Trophoblast cell (in vitro differentiated cells and primary cell): ENCODE data around the gene CARD10.

Experiments
- DNase-seq, 2 donors: peaks; one replicate each; pipeline ENCODE4 v3.0.0-alpha.2; 2016
- H2AFZ ChIP-seq: 2 replicates; pipeline ENCODE4 v1.6.1; 2013; ENCODE audit warnings: low read length, moderate library complexity, mild to moderate bottlenecking; ENCODE audit not compliant: insufficient read depth, poor library complexity
- H2AK5ac ChIP-seq: 2 replicates; pipeline ENCODE4 v1.6.1; 2013; ENCODE audit warnings: mild to moderate bottlenecking, low read length
- H2BK120ac ChIP-seq: 2 replicates; pipeline ENCODE4 v1.6.1; 2013; ENCODE audit warnings: low read length, mild to moderate bottlenecking, moderate library complexity; ENCODE audit not compliant: insufficient read depth, poor library complexity
- H2BK12ac ChIP-seq: 2 replicates; pipeline ENCODE4 v1.6.1; 2013; ENCODE audit warnings: mild to moderate bottlenecking, low read length, moderate library complexity
- H2BK5ac ChIP-seq: 2 replicates; pipeline ENCODE4 v1.6.1; 2013; ENCODE audit warnings: low read length, low read depth, moderate library complexity, mild to moderate bottlenecking; ENCODE audit not compliant: poor library complexity
- H3K14ac ChIP-seq: 2 replicates; pipeline ENCODE4 v1.6.1; 2013; ENCODE audit warnings: mild to moderate bottlenecking, low read length
- H3K18ac ChIP-seq: 2 replicates; pipeline ENCODE4 v1.6.1; 2013; ENCODE audit warnings: mild to moderate bottlenecking, low read length
- H3K23ac ChIP-seq: 2 replicates; pipeline ENCODE4 v1.6.1; 2013; ENCODE audit warnings: low read length
- H3K27ac ChIP-seq: 2 replicates; pipeline ENCODE4 v1.5.1; 2013; ENCODE audit warnings: low read depth, mild to moderate bottlenecking, inconsistent platforms, low read length, moderate library complexity
- H3K27me3 ChIP-seq: 2 replicates; pipeline ENCODE4 v1.6.1; 2013; ENCODE audit warnings: inconsistent platforms, mild to moderate bottlenecking, low read length, moderate library complexity; ENCODE audit not compliant: insufficient read depth
- H3K36me3 ChIP-seq, 2 experiments: 1 replicate in 1 of 2; 2 replicates in 1 of 2; pipeline ENCODE4 v1.6.1; 2013; ENCODE audit warnings: low read length in 2 of 2, mild to moderate bottlenecking in 2 of 2, moderate library complexity in 1 of 2; ENCODE audit not compliant: insufficient read depth in 2 of 2, control insufficient read depth in 1 of 2
- H3K4ac ChIP-seq: 2 replicates; pipeline ENCODE4 v1.6.1; 2013; ENCODE audit warnings: low read depth, mild to moderate bottlenecking, low read length, moderate library complexity
- H3K4me1 ChIP-seq, 2 experiments: 1 replicate in 1 of 2; 2 replicates in 1 of 2; pipeline ENCODE4 v1.6.1; 2013; ENCODE audit warnings: low read length in 2 of 2, mild to moderate bottlenecking in 2 of 2, moderate library complexity in 1 of 2; ENCODE audit not compliant: insufficient read depth in 2 of 2, control insufficient read depth in 1 of 2
- H3K4me2 ChIP-seq: 2 replicates; pipeline ENCODE4 v1.6.1; 2013; ENCODE audit warnings: inconsistent platforms, mild to moderate bottlenecking, low read length, moderate library complexity
- H3K4me3 ChIP-seq: 2 replicates; pipeline ENCODE4 v1.5.1; 2013; ENCODE audit warnings: mild to moderate bottlenecking, low read depth, low read length, inconsistent platforms
- H3K79me1 ChIP-seq: one replicate; pipeline ENCODE4 v1.6.1; 2013; ENCODE audit warnings: low read length
- H3K79me2 ChIP-seq: 2 replicates; pipeline ENCODE4 v1.6.1; 2013; ENCODE audit warnings: low read length, mild to moderate bottlenecking; ENCODE audit not compliant: control insufficient read depth, insufficient read depth, poor library complexity
- H3K9ac ChIP-seq: 2 replicates; pipeline ENCODE4 v1.6.1; 2013; ENCODE audit warnings: mild to moderate bottlenecking, low read length
- H3K9me3 ChIP-seq: 2 replicates; pipeline ENCODE4 v1.6.1; 2013; ENCODE audit warnings: low read depth, mild to moderate bottlenecking, control low read depth, inconsistent platforms, low read length; ENCODE audit not compliant: insufficient read depth
- H4K12ac ChIP-seq: 2 replicates; pipeline ENCODE4 v1.6.1; 2013; ENCODE audit warnings: low read depth, mild to moderate bottlenecking, low read length, moderate library complexity
- H4K8ac ChIP-seq: 2 replicates; pipeline ENCODE4 v1.6.1; 2013; ENCODE audit warnings: low read depth, mild to moderate bottlenecking, low read length, moderate library complexity
- H4K91ac ChIP-seq: one replicate; pipeline ENCODE4 v1.6.1; 2013; ENCODE audit warnings: low read depth, mild to moderate bottlenecking, low read length, moderate library complexity
- WGBS: extraction: QIAGEN DNeasy Blood & Tissue Kit; methylation state at CpG from one replicate; pipeline ENCODE4 v1.1.7; 2013; ENCODE audit warnings: missing lambda C conversion rate; ENCODE audit not compliant: insufficient read length, insufficient coverage; ENCODE audit errors: extremely low coverage; 5-methylcytosine and 5-hydroxymethylcytosine counted together

Gene CARD10

GRCh38 chr22:37500745-37501609 is 18.2 kb downstream of the CARD10 start:
- no peak overlapping the region for H3K18ac ChIP-seq
- no peak overlapping the region for H3K23ac ChIP-seq
- H3K4me2 ChIP-seq = no peak overlapping the region
- peaks cover 9% of the 10 kb centered on the region for H3K79me1 ChIP-seq
- H2AFZ ChIP-seq = no peak overlapping the region
- no peak overlapping the region for H3K4me3 ChIP-seq
- H3K9ac ChIP-seq = no peak overlapping the region
- no peak overlapping the region for H3K27ac ChIP-seq
- DNase-seq = no peak
- no CpG with 5 or more reads among the region's 24 CpGs for WGBS
- H2BK120ac ChIP-seq = no peak overlapping the region
- H3K27me3 ChIP-seq = no peaks in the 10 kb centered on the region
- peak overlapping the region; percentile 48 for H2BK12ac ChIP-seq
- H2BK5ac ChIP-seq = no peak overlapping the region
- H3K9me3 ChIP-seq = peaks cover 5% of the 10 kb centered on the region
- H3K79me2 ChIP-seq = no peaks in the 10 kb centered on the region
- H4K8ac ChIP-seq = no peak overlapping the region
- no peak overlapping the region for H3K4ac ChIP-seq
- peaks cover 27% of the 10 kb centered on the region in 2 experiments for H3K4me1 ChIP-seq
- H3K14ac ChIP-seq = no peak overlapping the region
- peaks cover 7 to 8% of the 10 kb centered on the region in 2 experiments for H3K36me3 ChIP-seq
- H4K12ac ChIP-seq = no peak overlapping the region
- no peak overlapping the region for H2AK5ac ChIP-seq
- H4K91ac ChIP-seq = no peak overlapping the region

GRCh38 chr22:37499789-37500540 is 19.2 kb downstream of the CARD10 start:
- H3K14ac ChIP-seq = no peak overlapping the region
- peaks cover 4% of the 10 kb centered on the region for H3K9me3 ChIP-seq
- H3K79me2 ChIP-seq = no peaks in the 10 kb centered on the region
- no peak overlapping the region for H3K18ac ChIP-seq
- no CpG with 5 or more reads among the region's 13 CpGs for WGBS
- no peak overlapping the region for H2AFZ ChIP-seq
- H3K4ac ChIP-seq = no peak overlapping the region
- no peak overlapping the region for H3K9ac ChIP-seq
- no peak overlapping the region for H4K91ac ChIP-seq
- peaks cover 27% of the 10 kb centered on the region in 2 experiments for H3K4me1 ChIP-seq
- H3K4me3 ChIP-seq = no peak overlapping the region
- no peak overlapping the region for H3K27ac ChIP-seq
- H2BK12ac ChIP-seq = no peak overlapping the region
- H3K27me3 ChIP-seq = no peaks in the 10 kb centered on the region
- no peak overlapping the region for H2BK120ac ChIP-seq
- peaks cover 9% of the 10 kb centered on the region for H3K79me1 ChIP-seq
- H2AK5ac ChIP-seq = no peak overlapping the region
- no peak overlapping the region for H3K23ac ChIP-seq
- H3K36me3 ChIP-seq = peaks cover 8 to 10% of the 10 kb centered on the region in 2 experiments
- no peak for DNase-seq
- no peak overlapping the region for H4K8ac ChIP-seq
- no peak overlapping the region for H3K4me2 ChIP-seq
- no peak overlapping the region for H2BK5ac ChIP-seq
- H4K12ac ChIP-seq = no peak overlapping the region

- Histone ChIP-seq H3K4me3 (no peak overlapping the region), H3K4me2 (no peak overlapping the region), H2BK5ac (no peak overlapping the region), H3K18ac (no peak overlapping the region), H3K27ac (no peak overlapping the region), H2AFZ (no peak overlapping the region), H3K27me3 (no peaks in the 10 kb centered on the region), H4K91ac (no peak overlapping the region), H3K9me3 (peaks cover 2% of the 10 kb centered on the region), H3K14ac (no peak overlapping the region), H3K4ac (no peak overlapping the region), H3K23ac (no peak overlapping the region), H4K12ac (no peak overlapping the region), H3K9ac (no peak overlapping the region), H2BK120ac (no peak overlapping the region), H3K4me1 (peaks cover 27% of the 10 kb centered on the region in 2 experiments), H4K8ac (no peak overlapping the region), H3K36me3 (peaks cover 2 to 7% of the 10 kb centered on the region in 2 experiments), H2AK5ac (no peak overlapping the region), H3K79me2 (no peaks in the 10 kb centered on the region), H2BK12ac (no peak overlapping the region), H3K79me1 (peaks cover 9% of the 10 kb centered on the region)
- DNase-seq = no peak
- WGBS = no CpG with 5 or more reads among the region's 12 CpGs
Observed at GRCh38 chr22:37499027-37499707, 20.0 kb downstream of the CARD10 start.

GRCh38 chr22:37498289-37498909 is 20.8 kb downstream of the CARD10 start:
- Histone ChIP-seq H3K9me3 (peaks cover 2% of the 10 kb centered on the region), H2AK5ac (no peak overlapping the region), H3K18ac (no peak overlapping the region), H3K27ac (no peak overlapping the region), H3K14ac (no peak overlapping the region), H3K4me1 (peaks cover 27% of the 10 kb centered on the region in 2 experiments), H2BK120ac (no peak overlapping the region), H3K4me2 (no peak overlapping the region), H3K9ac (no peak overlapping the region), H3K27me3 (no peaks in the 10 kb centered on the region), H4K12ac (no peak overlapping the region), H3K79me1 (peaks cover 9% of the 10 kb centered on the region), H3K23ac (no peak overlapping the region), H2BK5ac (no peak overlapping the region), H3K36me3 (peaks cover 0 to 5% of the 10 kb centered on the region in 2 experiments), H3K4me3 (no peak overlapping the region), H3K4ac (no peak overlapping the region), H3K79me2 (no peaks in the 10 kb centered on the region), H2AFZ (no peak overlapping the region), H2BK12ac (no peak overlapping the region), H4K91ac (no peak overlapping the region), H4K8ac (no peak overlapping the region)
- peak in 1 of 2 donors; percentile 31 for DNase-seq
- WGBS = no CpG with 5 or more reads among the region's 15 CpGs
